ENCODE results near the gene ENG. TPM values are rescaled to one million over a fixed set of nuclear protein-coding genes. Genes with fewer than 3 reads are reported as not detected.
A peak's percentile ranks its signal among the peaks of the same experiment; 100 is the strongest.

ENG gene
- polyA plus RNA-seq, 1 of the 3 experiments (the other 2 are of a cell fraction): 18.8 TPM

DNA sequence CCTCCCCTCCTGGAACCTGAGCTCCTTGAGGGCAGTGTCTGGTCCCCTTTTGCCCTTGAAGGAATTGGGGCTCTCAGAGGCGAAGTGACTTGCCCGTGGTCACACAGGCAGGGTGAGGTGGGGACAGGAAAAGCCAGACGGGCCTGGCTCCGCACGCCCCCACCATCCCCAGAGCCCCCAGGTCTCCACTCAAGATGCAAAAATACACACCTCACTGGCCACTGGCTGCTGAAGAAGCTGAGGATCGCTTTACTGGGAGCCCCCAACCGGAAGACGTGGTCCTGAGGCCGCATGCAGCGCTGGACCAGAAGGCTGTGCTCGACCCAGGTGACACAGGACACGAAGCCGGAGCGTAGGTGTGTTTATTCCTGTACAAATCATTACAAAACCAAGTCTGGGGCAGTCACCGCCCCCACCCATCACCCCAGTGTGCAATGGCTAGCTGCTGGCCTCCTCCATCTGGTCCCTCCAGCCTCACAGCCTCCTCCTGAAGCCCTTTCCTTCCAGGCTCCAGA is 30.6 kb upstream of the ENG start:
- Histone ChIP-seq H3K4me3 (ENCODE audit: low read depth in 2 of 2, low read length in 1 of 2) (no peak overlapping the region), H3K9me3 (no peaks in the 10 kb centered on the region), H4K20me1 (ENCODE audit: insufficient read depth) (no peaks in the 10 kb centered on the region), H2AFZ (ENCODE audit: low read depth) (no peak overlapping the region), H3K27ac (ENCODE audit: low read depth in 2 of 2, low read length in 1 of 2) (peak overlapping the region; percentile 36 to 56; a peak in 3 of 4 replicates), H3K79me2 (ENCODE audit: insufficient read depth) (no peaks in the 10 kb centered on the region), H3K4me2 (no peak overlapping the region), H3K9me2 (no peaks in the 10 kb centered on the region), H3F3A (replicated peaks; ENCODE audit: insufficient read depth) (peaks cover 10% of the 10 kb centered on the region), H3K9ac (no peak overlapping the region), H3K36me3 (replicated peaks in 1 of 2; ENCODE audit: control insufficient read depth in 1 of 2, insufficient read depth in 2 of 2, low read length in 1 of 2) (peaks cover 12 to 29% of the 10 kb centered on the region in 2 experiments), H3K4me1 (ENCODE audit: control insufficient read depth in 1 of 2, insufficient read depth in 2 of 2, low read depth in 1 of 2, low read length in 1 of 2) (peaks cover 12 to 15% of the 10 kb centered on the region in 2 experiments; a peak in 2 of 4 replicates), H3K27me3 (ENCODE audit: insufficient read depth) (no peaks in the 10 kb centered on the region)
- DNase-seq: no peak
- POLR2A ChIA-PET: interaction anchor here (0.6 to 1.5 kb wide), 4 partner anchors 11 to 32 kb away, joined by 3 to 4 read pairs (median 3); partner anchors contain the start of gene ST6GALNAC4
- TF ChIP-seq FOXJ3 (CRISPR knock-in tag; IDR thresholded peaks at IDR 0.05) (no peak), TAF1 (IDR thresholded peaks at IDR 0.05; ENCODE audit: borderline replicate concordance, low read depth, low read length) (no peak), NFIC (IDR thresholded peaks at IDR 0.05; ENCODE audit: borderline replicate concordance) (no peak), EP300 (IDR thresholded peaks at IDR 0.05; ENCODE audit: borderline replicate concordance in 1 of 2, low read depth in 1 of 2, low read length in 1 of 2) (no peak), YY1 (IDR thresholded peaks at IDR 0.05; ENCODE audit: low read depth) (no peak), PBX3 (IDR thresholded peaks at IDR 0.05) (no peak), CTCF (IDR thresholded peaks at IDR 0.05) (no peak), ZBTB33 (IDR thresholded peaks at IDR 0.05; ENCODE audit: borderline replicate concordance, low read depth) (no peak), SMC3 (IDR thresholded peaks at IDR 0.05; ENCODE audit: low read depth, low read length) (no peak), JUND (IDR thresholded peaks at IDR 0.05) (no peak), FOSL2 (IDR thresholded peaks at IDR 0.05; ENCODE audit: borderline replicate concordance, low read depth) (no peak), RXRA (IDR thresholded peaks at IDR 0.05; ENCODE audit: borderline replicate concordance, low read depth) (no peak), MAX (IDR thresholded peaks at IDR 0.05; ENCODE audit: low read depth) (no peak), ELF1 (IDR thresholded peaks at IDR 0.05) (no peak), EZH2phosphoT487 (IDR thresholded peaks at IDR 0.05; ENCODE audit: borderline replicate concordance, low read depth) (no peak), FOXM1 (IDR thresholded peaks at IDR 0.05; ENCODE audit: low read depth) (no peak), RFX5 (IDR thresholded peaks at IDR 0.05; ENCODE audit: low read length) (no peak), MXI1 (IDR thresholded peaks at IDR 0.05; ENCODE audit: low read depth, low read length) (no peak)
- TF ChIP-seq, protein P1, sequence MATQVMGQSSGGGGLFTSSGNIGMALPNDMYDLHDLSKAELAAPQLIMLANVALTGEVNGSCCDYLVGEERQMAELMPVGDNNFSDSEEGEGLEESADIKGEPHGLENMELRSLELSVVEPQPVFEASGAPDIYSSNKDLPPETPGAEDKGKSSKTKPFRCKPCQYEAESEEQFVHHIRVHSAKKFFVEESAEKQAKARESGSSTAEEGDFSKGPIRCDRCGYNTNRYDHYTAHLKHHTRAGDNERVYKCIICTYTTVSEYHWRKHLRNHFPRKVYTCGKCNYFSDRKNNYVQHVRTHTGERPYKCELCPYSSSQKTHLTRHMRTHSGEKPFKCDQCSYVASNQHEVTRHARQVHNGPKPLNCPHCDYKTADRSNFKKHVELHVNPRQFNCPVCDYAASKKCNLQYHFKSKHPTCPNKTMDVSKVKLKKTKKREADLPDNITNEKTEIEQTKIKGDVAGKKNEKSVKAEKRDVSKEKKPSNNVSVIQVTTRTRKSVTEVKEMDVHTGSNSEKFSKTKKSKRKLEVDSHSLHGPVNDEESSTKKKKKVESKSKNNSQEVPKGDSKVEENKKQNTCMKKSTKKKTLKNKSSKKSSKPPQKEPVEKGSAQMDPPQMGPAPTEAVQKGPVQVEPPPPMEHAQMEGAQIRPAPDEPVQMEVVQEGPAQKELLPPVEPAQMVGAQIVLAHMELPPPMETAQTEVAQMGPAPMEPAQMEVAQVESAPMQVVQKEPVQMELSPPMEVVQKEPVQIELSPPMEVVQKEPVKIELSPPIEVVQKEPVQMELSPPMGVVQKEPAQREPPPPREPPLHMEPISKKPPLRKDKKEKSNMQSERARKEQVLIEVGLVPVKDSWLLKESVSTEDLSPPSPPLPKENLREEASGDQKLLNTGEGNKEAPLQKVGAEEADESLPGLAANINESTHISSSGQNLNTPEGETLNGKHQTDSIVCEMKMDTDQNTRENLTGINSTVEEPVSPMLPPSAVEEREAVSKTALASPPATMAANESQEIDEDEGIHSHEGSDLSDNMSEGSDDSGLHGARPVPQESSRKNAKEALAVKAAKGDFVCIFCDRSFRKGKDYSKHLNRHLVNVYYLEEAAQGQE (IDR thresholded peaks at IDR 0.05; ENCODE audit: low read depth, low read length): no peak
- TF ChIP-seq, protein P2, sequence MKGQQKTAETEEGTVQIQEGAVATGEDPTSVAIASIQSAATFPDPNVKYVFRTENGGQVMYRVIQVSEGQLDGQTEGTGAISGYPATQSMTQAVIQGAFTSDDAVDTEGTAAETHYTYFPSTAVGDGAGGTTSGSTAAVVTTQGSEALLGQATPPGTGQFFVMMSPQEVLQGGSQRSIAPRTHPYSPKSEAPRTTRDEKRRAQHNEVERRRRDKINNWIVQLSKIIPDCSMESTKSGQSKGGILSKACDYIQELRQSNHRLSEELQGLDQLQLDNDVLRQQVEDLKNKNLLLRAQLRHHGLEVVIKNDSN (IDR thresholded peaks at IDR 0.05; ENCODE audit: borderline replicate concordance, low read depth): no peak
- WGBS (ENCODE audit: low lambda C conversion rate): 92% methylated on average over 13 of the region's 15 CpGs
- CTCF ChIA-PET: interaction anchor here (1.0 to 4.2 kb wide), 2 partner anchors 15 to 150 kb away, joined by 3 to 24 read pairs; no protein-coding TSS in a partner anchor

Data from SK-N-SH (cell line).